ENCODE measurements around the gene DDAH1.

GRCh38 chr1:85343213-85343611 is 121.7 kb downstream of the DDAH1 start:
- no peak for TF ChIP-seq POLR2A (IDR thresholded peaks at IDR 0.05; ENCODE audit: low read length)
- no peak for TF ChIP-seq MAX (IDR thresholded peaks at IDR 0.05)
- TF ChIP-seq CEBPB (IDR thresholded peaks at IDR 0.05): no peak
- TF ChIP-seq, protein P1, sequence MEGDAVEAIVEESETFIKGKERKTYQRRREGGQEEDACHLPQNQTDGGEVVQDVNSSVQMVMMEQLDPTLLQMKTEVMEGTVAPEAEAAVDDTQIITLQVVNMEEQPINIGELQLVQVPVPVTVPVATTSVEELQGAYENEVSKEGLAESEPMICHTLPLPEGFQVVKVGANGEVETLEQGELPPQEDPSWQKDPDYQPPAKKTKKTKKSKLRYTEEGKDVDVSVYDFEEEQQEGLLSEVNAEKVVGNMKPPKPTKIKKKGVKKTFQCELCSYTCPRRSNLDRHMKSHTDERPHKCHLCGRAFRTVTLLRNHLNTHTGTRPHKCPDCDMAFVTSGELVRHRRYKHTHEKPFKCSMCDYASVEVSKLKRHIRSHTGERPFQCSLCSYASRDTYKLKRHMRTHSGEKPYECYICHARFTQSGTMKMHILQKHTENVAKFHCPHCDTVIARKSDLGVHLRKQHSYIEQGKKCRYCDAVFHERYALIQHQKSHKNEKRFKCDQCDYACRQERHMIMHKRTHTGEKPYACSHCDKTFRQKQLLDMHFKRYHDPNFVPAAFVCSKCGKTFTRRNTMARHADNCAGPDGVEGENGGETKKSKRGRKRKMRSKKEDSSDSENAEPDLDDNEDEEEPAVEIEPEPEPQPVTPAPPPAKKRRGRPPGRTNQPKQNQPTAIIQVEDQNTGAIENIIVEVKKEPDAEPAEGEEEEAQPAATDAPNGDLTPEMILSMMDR (IDR thresholded peaks at IDR 0.05): no peak
- TF ChIP-seq HDAC2 (IDR thresholded peaks at IDR 0.05): no peak
- TF ChIP-seq RFX5 (IDR thresholded peaks at IDR 0.05): no peak
- TF ChIP-seq CHD2 (IDR thresholded peaks at IDR 0.05; ENCODE audit: low read length, partially characterized antibody): no peak
- no peak for TF ChIP-seq EHF (CRISPR knock-in tag; IDR thresholded peaks at IDR 0.05)
- TF ChIP-seq MAZ (IDR thresholded peaks at IDR 0.05; ENCODE audit: borderline replicate concordance, low read depth, low read length): no peak
